Fibroblast of pulmonary artery (primary cell): ENCODE measurements around the gene CACTIN.

ENCODE experiments used
- DNase-seq: peaks from one replicate; pipeline ENCODE4 v3.0.0-alpha.2; 2010; ENCODE audit warnings: low read depth
- H3K4me3 ChIP-seq: replicated peaks from 2 replicates; pipeline ENCODE4 v1.5.1; 2011; ENCODE audit warnings: low read depth, mild to moderate bottlenecking, control low read depth, low read length, moderate library complexity
- TF ChIP-seq, protein P1 (sequence below): IDR thresholded peaks from 2 replicates; pipeline ENCODE4 v1.5.1; 2011; ENCODE audit warnings: mild to moderate bottlenecking, control low read depth, low read length, inconsistent platforms; ENCODE audit errors: missing control alignments

The CACTIN gene

GRCh38 chr19:3644351-3645066 lies 17.9 kb upstream of the CACTIN start:
- peak; percentile 31 for DNase-seq
- TF ChIP-seq, protein P1, sequence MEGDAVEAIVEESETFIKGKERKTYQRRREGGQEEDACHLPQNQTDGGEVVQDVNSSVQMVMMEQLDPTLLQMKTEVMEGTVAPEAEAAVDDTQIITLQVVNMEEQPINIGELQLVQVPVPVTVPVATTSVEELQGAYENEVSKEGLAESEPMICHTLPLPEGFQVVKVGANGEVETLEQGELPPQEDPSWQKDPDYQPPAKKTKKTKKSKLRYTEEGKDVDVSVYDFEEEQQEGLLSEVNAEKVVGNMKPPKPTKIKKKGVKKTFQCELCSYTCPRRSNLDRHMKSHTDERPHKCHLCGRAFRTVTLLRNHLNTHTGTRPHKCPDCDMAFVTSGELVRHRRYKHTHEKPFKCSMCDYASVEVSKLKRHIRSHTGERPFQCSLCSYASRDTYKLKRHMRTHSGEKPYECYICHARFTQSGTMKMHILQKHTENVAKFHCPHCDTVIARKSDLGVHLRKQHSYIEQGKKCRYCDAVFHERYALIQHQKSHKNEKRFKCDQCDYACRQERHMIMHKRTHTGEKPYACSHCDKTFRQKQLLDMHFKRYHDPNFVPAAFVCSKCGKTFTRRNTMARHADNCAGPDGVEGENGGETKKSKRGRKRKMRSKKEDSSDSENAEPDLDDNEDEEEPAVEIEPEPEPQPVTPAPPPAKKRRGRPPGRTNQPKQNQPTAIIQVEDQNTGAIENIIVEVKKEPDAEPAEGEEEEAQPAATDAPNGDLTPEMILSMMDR: no peak
- no peak overlapping the region for H3K4me3 ChIP-seq

DNA sequence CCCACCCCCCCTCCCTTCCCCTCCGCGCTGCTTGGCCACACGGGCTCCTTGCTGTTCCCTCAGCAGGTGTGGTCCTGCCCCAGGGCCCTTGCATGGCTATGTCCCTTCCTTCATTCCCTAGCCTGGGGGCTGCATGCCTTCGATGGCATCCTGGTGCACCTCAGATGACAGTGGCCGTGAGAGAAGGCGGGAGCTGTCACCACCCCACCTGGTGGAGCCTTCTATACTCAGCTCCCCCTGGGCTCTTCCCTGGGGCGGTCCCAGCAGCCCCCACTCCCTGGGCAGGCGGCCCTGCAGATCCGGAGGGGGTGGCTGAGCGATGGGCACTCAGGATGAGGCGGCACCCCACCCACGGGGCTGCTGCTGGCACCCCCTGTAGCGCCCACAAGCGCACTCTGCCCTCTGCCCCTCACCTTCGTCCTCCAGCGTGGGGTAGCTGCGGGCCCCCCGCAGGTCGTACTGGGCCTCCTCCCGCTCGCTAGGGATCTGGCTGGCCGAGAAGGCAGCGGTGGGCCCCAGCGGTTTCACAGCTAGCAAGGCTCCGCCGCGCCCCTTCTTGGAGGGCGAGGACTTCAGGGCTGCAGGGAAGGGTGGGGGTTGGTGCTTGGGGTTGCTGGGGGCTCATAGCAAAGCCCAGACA lies 17.2 kb upstream of the CACTIN start:
- TF ChIP-seq, protein P1: no peak
- no peak for DNase-seq
- no peak overlapping the region for H3K4me3 ChIP-seq

DNA sequence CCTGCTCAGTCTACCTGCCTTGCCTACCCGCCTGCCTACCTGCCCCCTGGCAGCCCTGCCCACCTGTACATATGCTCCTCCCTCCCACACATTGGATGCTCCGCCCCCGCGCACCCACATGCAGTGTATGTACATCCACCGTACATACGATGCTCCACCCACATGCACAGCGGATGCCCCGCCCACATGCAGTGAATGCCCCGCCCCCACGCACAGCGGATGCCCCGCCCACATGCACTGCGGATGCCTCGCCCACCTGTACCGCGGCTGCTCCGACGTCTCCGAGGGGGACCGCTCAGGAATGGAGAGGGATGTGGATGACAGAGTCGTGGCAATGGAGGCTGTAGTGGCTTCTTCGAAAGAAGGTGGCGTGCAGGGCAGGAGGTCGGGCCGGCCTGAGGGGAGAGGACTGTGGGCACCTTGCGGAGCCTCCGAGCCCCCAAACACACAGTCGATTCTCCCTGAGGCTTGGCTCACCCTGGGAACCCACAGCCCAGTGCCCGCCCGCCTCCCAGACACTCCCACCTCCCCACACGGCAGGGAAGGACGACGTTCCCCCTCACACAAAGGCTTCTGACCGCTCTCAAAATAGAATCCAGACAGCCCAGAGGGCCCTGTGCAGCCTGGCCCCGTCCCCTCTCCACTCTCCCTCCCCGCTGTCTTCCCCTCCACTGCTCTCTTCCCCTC lies 16.5 kb upstream of the CACTIN start:
- no peak overlapping the region for H3K4me3 ChIP-seq
- DNase-seq: no peak
- TF ChIP-seq, protein P1: no peak

DNA sequence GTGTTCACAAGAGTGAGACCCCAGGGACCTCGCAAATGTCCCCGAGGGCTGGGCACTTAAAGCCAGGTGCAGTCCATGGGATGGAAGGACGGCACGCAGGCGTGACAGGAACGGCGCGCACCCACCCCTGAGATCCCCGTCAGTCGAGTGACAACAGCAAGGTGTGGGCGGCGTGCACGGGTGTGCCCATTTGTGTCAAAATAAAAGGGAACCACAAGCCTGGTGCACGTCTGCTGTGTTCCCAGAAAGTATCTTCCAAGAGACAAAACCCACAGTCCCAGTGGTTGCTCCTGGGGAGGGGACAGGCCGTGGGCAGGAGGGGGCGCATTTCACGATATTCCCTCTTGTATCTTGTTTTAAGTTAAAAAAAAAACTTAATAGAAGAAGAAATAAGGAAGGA lies 15.7 kb upstream of the CACTIN start:
- TF ChIP-seq, protein P1: no peak
- H3K4me3 ChIP-seq: no peak overlapping the region
- no peak for DNase-seq

DNA sequence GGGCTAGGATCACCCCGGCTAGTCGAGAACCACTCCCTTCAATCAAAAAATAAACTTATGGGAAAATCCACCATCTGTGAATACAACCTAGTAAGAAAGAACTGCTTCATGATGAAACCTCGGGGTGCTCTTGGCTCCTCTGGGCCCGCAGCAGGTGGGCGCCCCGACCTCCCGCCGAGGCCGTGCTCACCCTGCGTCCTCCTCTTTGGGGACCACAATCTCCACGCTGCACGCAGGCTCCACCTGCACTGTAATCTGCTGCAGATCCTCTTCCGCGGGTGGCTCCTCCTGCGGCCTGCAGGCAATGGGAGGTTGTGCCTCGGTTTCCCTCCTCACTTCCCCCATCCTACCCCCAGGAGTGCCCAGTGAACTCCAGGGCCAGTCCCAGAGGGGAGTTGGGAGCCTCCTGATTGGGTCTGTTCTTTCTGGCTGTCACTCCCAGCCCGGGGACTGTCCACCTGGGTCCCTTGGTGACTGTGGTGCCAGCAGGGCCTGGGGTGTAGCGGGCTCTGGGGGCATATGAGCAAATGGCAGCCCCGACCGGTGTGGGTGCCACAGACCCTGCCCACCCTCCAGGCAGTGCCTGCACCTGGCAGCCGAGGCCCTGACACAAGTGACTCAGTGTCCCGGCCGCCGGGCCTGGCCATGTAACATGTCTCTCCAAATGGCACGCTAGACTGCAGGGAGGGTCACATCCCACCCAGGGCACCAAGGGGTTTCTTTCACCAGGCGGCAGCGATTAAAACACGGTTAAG lies 15.1 kb upstream of the CACTIN start:
- H3K4me3 ChIP-seq: no peak overlapping the region
- no peak for DNase-seq
- TF ChIP-seq, protein P1: no peak

GRCh38 chr19:3639479-3639878 lies 12.9 kb upstream of the CACTIN start:
- TF ChIP-seq, protein P1: no peak
- no peak for DNase-seq
- H3K4me3 ChIP-seq: no peak overlapping the region
